ENCODE results near the gene MRM1.

MRM1 gene

DNA sequence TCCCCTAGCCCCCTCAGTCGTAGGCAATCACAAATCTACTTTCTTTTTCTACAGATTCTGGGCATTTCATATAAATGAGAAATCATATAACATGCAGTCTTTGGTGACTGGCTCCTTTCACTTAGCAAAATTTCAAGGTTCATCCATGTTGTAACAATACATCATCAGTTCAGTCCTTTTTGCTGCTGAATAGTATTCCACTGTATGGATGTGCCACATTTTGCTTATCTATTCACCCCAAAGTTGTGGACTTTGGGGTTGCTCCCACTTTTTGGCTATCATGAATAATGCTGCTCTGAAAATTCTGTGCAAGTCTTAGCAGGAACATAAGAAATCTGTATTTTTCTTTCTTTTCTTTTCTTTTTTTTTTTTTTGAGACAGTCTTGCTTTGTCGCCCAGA is 39.0 kb downstream of the MRM1 start:
- TF ChIP-seq, protein P1, sequence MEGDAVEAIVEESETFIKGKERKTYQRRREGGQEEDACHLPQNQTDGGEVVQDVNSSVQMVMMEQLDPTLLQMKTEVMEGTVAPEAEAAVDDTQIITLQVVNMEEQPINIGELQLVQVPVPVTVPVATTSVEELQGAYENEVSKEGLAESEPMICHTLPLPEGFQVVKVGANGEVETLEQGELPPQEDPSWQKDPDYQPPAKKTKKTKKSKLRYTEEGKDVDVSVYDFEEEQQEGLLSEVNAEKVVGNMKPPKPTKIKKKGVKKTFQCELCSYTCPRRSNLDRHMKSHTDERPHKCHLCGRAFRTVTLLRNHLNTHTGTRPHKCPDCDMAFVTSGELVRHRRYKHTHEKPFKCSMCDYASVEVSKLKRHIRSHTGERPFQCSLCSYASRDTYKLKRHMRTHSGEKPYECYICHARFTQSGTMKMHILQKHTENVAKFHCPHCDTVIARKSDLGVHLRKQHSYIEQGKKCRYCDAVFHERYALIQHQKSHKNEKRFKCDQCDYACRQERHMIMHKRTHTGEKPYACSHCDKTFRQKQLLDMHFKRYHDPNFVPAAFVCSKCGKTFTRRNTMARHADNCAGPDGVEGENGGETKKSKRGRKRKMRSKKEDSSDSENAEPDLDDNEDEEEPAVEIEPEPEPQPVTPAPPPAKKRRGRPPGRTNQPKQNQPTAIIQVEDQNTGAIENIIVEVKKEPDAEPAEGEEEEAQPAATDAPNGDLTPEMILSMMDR (IDR thresholded peaks at IDR 0.05; ENCODE audit: borderline replicate concordance, control extremely low read depth, extremely low read depth, insufficient read depth, missing control alignments): no peak
- no peak for DNase-seq (ENCODE audit: low spot score)
- in situ Hi-C loops (cut with MboI; ENCODE audit: low sequenced_read_pairs, unreplicated experiment): loop anchor here (25.0 kb wide), 1 partner anchor 422 kb away; no protein-coding TSS in a partner anchor

DNA sequence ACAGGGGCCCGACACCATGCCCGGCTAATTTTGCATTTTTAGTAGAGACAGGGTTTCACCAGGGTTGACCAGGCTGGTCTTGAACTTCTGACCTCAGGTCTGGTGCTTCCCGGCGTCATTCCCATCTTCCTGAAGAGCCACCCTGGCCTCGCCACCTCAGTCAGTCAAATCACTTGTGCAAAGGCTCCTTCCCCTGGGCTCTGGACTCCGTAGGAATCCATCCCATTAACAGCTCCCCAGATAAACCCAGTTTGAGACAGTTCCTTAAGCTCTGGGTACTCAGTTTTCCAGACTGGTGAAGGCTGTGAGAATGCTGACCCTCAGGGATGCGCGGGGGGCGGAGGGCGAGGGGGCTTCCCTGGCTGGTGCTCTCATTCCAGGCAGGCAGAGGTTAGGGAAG is 39.5 kb downstream of the MRM1 start:
- no peak for DNase-seq (ENCODE audit: low spot score)
- TF ChIP-seq, protein P1 (IDR thresholded peaks at IDR 0.05; ENCODE audit: borderline replicate concordance, control extremely low read depth, extremely low read depth, insufficient read depth, missing control alignments): no peak
- in situ Hi-C loops (cut with MboI; ENCODE audit: low sequenced_read_pairs, unreplicated experiment): loop anchor here (25.0 kb wide), 1 partner anchor 421 kb away; no protein-coding TSS in a partner anchor

DNA sequence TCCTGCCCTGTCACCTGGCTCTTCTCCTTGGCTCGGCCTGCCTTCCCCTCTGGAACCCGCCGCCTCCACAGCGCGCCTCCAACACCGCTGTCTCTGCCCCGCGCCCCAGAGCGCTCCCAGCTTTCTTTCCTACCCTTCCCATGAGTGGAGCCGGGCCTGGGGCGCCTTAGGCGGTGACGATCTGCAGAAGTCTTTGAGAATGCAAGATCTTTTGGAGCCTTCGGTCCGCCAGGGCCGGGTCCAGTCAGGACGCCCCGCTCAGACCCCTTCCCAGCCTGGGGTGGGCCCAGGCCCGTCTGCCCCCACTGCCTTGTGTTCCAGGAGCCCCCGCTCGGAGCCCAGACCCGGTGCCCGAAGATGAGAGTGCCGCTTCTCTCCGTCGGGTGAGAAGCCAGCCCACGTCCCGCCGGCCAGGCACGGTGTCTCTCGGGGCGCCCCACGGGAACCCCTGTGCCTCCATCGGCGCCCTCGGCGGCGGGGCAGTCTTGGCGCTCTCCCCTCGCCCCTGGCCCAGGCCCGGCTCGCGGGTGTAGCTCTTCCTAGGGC is 40.0 kb downstream of the MRM1 start:
- in situ Hi-C loops (cut with MboI; ENCODE audit: low sequenced_read_pairs, unreplicated experiment): loop anchor here (25.0 kb wide), 1 partner anchor 421 kb away; no protein-coding TSS in a partner anchor
- no peak for DNase-seq (ENCODE audit: low spot score)
- TF ChIP-seq, protein P1 (IDR thresholded peaks at IDR 0.05; ENCODE audit: borderline replicate concordance, control extremely low read depth, extremely low read depth, insufficient read depth, missing control alignments): no peak

DNA sequence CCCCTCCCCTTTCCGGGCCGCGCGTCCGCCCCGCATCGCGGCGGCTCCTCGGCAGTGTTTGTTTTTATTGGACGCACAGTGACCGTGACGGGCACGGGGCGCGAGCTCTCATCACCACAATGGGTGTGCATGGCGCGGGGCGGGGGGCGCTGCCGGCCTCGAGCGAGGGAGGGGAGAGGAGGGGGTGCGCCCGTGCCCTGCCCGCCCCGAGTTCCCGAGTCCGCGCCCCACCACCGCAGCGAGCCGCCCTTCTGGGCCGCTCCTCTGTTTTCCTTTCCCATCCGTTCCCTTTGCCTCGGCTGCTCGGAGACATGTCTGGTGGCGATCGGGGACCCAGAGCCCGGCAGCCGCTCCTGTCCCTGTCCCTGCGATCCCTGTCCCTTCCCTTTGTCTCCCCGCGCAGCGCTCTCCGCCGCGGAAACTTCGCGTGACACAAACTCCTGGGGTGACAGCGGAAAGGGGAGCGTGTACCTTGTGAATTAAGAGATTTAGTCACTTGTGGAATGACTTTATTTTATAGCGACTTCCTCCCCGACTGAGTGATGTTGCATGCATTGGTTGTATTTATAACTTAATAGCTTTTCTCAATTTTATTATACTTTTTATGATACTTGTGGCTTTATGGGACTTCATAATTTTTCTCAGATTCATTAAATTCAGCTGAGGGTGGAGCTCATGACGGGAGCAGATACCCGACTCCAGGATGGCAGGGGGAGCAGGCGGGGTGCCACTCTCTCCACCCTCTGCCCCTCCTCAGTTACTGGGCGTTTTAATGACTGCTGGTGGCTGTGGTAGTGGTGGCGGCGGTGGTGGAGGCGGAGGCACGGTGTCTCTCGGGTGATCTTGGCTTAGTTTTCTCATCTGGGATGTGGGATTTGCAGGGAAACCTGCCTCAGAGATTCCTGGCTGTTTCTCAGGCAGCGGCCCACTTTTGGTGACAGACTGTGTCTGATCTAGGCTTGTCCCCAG is 40.8 kb downstream of the MRM1 start:
- TF ChIP-seq, protein P1 (IDR thresholded peaks at IDR 0.05; ENCODE audit: borderline replicate concordance, control extremely low read depth, extremely low read depth, insufficient read depth, missing control alignments): no peak
- in situ Hi-C loops (cut with MboI; ENCODE audit: low sequenced_read_pairs, unreplicated experiment): loop anchor here (25.0 kb wide), 1 partner anchor 420 kb away; no protein-coding TSS in a partner anchor
- DNase-seq (ENCODE audit: low spot score): no peak

DNA sequence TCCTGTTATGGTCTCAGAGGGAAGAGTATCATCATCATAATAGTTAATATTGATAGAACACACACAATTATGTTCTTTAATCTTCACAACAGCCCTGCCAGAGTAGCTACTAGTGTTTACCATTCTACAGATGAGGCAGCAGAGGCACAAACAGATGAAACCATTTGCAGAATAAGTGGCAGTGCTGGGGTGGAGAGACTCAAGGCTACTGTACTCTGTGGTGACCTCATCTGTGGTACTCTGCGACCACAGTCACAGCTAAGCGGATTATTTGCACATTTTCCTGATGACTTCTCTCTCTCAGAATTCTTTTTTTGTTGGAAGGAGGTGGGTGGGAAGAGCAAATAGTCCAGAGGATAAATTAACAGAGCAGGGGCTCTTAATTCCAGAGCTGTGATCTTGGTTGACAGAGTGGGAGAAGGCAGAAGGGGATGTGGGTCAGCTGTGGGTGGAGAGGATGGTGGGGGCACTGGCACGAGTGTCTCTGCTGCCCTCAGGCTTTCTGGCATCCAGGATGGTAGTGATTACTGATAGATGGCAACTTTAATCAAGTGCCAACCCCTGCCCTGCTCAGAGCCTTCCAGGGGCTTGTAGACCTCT is 41.8 kb downstream of the MRM1 start:
- DNase-seq (ENCODE audit: low spot score): no peak
- in situ Hi-C loops (cut with MboI; ENCODE audit: low sequenced_read_pairs, unreplicated experiment): loop anchor here (25.0 kb wide), 1 partner anchor 419 kb away; no protein-coding TSS in a partner anchor
- TF ChIP-seq, protein P1 (IDR thresholded peaks at IDR 0.05; ENCODE audit: borderline replicate concordance, control extremely low read depth, extremely low read depth, insufficient read depth, missing control alignments): no peak

DNA sequence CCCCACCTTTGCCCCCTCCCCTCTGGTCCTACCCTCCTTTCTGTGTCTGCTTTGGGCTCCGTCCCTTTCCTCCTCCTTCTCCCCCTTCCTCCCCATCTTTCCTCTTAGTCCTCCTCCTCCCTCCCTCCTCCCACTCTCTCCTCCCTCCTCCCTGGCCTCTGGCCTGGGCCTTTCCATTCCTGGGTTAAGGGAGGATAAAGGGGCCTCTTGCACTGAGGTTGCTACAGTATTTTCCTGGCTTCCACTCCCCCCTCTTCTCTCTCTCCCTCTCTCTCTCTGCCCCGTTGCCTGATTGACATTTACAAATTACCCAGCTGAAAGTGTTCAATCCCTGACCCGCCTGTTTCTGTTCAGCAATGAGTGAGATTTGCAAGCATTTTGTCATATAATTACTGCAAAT is 44.0 kb downstream of the MRM1 start:
- DNase-seq (ENCODE audit: low spot score): no peak
- in situ Hi-C loops (cut with MboI; ENCODE audit: low sequenced_read_pairs, unreplicated experiment): loop anchor here (25.0 kb wide), 1 partner anchor 417 kb away; no protein-coding TSS in a partner anchor
- TF ChIP-seq, protein P1 (IDR thresholded peaks at IDR 0.05; ENCODE audit: borderline replicate concordance, control extremely low read depth, extremely low read depth, insufficient read depth, missing control alignments): no peak
